GM19324 (cell line): Measurements from ENCODE around the gene GSTO1.
"Not testable (repeated sequence)": the region's sequence is repeated elsewhere in the genome, so short reads cannot be mapped to it uniquely, and the experiment has no call there.

Experiments used
- ATAC-seq: cut with Tn5 transposase; IDR thresholded peaks from one replicate; pipeline ENCODE4 v1.9.1; 2021; ENCODE audit warnings: mild to moderate bottlenecking, moderate library complexity; ENCODE audit not compliant: unreplicated experiment, low FRiP score

Gene GSTO1

DNA sequence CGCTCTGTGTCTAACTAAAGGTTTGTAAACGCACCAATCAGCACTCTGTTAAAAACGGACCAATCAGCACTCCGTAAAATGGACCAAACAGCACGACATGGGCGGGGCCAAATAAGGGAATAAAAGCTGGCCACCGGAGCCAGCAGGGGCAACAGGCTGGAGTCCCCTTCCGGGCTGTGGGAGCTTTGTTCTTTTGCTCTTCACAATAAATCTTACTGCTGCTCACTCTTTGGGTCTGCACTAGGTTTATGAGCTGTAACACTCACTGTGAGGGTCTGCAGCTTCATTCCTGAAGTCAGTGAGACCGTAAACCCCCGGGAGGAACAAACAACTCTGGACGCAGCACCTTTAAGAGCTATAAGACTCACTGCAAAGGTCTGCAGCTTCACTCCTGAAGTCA is 5.8 kb upstream of the GSTO1 start:
- not testable (repeated sequence) for ATAC-seq

DNA sequence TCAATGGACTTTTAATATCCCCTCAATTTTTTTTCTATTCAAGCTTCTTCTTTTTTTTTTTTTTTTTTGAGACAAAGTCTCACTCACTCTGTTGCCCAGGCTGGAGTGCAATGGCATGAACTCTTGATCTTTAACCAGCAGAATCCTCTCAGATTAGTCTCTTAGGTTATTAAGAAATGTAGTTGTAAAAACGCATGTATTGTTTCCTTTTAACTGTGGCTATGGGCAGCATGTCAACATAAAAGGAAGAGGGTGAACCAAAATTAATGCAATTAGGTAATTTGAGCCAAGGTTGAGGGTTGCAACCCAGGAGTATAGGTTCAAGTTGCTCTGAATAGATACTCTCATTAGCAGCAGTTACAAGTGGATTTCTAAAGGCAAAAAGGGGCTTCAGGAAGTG is 4.3 kb upstream of the GSTO1 start:
- ATAC-seq: no peak

DNA sequence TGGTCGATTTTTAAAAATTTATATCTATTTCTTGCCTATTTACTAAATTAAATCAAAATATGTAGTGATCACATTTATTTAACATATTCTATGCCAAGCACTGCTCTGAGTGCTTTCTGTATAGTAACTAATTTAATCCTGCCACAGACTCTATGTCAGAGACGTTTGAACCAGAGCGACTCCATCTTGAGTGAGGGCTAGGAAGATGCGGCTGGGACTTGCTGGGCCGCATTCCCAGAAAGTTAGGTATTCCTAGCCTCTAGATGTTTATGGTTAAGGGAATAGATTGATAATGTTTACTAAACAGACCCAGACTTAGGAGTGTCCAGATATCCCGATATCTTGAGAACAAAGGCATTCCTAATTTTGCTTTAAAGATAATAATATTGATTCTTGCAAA is 3.2 kb upstream of the GSTO1 start:
- no peak for ATAC-seq

- ATAC-seq: no peak
Observed at GRCh38 chr10:104252368-104252767, 2.3 kb upstream of the GSTO1 start.

GRCh38 chr10:104253106-104253505 is 1.6 kb upstream of the GSTO1 start:
- ATAC-seq: no peak

GRCh38 chr10:104253606-104254410 is 884 bp upstream of the GSTO1 start:
- ATAC-seq: no peak

DNA sequence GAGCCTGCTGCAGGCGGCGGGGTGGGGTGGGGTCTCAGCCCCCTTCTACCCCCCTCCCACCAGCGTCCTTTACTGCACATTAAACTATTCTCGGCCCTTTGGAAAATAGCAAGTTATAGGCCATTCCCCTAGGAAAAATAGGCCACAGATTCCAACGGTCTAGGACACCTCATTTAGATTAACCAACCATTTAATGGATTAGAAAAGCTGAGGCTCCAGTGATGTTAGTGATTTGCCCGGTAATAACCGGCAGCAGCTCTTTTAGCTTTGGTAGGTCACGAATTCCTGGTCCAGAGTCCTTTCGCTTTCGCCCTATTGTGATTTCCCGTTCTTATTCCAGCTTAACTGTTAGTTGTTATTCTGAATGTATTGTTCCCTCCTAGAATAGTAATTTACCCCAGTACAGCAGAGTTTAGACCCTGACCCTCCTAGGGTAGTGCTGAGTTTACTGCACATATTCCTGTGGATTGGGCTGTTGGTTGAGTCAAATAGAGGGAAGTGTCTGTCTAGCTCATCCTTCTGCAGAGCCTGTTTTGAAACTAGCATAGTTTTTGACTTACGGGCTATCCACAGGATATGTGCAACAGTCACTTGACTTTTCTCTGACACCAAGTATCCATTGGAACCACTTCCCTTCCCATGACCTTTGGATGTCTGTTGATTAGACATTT is 754 bp downstream of the GSTO1 start:
- no peak for ATAC-seq

DNA sequence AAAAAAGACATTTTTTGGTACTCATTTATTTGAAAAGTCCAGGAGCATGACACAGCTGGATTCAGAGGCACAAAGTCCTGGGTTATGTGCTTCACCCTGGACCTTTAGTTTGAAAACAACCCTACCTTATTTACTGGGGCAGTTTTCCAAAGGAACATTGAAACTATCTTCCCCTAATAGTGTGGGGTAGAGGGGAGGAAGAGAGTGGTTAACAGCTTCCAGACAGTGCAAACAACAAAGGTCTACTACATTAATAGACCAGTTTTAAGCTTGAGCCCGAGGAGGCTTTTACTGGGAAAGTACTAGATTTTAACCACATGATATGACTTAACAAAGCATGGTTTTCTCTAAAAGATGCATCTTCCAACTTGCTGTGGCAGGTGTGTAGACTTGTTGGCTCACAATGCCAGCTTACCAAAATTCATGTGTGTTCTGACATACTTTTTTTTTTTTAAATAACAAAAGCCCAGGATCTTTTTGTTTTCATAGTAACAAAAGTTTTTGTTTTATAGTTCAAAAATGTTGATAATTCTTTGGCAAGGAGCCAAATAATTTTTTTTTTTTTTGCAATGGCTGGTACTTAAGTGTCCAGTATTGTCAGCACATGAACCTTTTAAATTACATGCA is 1.8 kb downstream of the GSTO1 start:
- ATAC-seq: no peak

- no peak for ATAC-seq
Observed at GRCh38 chr10:104257235-104257634, 2.5 kb downstream of the GSTO1 start.

- ATAC-seq: no peak
Observed at GRCh38 chr10:104258209-104258608, 3.5 kb downstream of the GSTO1 start.

- ATAC-seq: no peak
Observed at GRCh38 chr10:104259456-104259855, 4.8 kb downstream of the GSTO1 start.

DNA sequence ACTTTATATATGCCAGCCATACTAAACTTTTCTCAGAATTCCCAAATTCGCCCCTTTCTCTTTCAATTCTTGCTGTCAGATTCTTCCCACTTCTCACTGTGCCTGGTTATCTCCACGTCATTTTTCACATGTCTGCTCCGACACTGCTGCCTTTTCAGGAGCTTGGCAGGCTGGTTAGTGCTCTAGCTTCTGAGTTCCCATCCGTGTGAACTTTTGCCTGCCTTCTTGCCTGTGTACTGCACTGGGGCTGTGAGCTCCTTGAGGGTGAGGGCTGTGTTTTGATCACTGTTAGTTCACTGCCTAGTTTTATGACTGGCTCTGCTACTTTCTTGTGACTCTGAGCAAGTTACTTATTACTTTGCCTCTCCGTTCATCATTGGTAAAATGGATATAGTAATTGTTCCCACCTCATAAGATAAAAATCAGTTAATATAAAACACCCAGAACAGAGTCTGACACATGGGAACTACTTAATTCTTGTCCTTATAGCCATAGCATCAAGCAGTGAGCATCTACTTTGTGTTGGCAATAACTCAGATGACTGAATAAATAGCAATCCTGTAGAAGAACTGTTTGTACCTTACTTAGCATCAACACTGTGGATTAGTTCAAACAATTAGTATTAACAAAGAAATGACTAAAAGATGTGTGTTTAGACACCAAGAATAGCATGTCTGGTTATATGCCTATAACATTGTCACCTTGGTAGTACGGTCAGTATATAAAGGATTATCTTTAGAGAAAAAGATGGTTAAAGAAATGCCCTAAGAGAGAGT is 5.5 kb downstream of the GSTO1 start:
- ATAC-seq: no peak

DNA sequence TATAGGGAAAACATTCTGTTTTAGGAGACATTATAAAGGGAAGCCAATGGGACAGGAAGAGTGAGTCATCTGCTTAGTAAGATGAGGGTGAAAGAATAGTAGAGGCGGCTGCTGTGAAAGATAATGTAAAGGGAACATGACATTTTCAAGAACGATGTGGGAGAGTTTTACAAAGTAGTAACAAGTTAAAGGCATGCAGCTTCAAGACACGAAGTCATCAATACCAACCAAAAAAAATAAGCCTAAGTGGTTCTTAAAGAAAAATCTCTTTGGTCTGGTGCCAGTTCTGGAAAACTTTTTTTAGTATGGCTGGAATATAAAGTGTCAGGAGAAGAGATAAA is 6.1 kb downstream of the GSTO1 start:
- no peak for ATAC-seq

GRCh38 chr10:104262055-104262454 is 7.4 kb downstream of the GSTO1 start:
- no peak for ATAC-seq

DNA sequence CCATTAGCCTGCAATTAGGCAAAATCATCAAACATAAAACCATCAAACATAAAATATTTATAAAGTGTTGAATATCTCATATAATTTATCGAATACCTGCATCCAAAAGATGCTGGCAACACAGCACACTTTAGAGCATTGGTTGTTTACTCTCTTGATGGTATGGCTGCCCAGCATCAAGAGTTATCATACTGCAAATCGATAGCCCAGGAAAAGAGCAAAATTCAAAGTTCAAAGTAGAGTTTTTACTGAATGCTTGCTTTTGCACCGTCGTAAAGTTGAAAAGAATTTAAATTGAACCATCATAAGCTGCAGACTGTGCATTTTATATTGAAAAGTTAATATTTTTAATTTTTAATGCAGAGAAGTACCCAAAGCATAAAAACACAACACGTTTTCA is 10.1 kb downstream of the GSTO1 start:
- no peak for ATAC-seq

GRCh38 chr10:104267721-104268404 is 13.2 kb downstream of the GSTO1 start:
- ATAC-seq: no peak

DNA sequence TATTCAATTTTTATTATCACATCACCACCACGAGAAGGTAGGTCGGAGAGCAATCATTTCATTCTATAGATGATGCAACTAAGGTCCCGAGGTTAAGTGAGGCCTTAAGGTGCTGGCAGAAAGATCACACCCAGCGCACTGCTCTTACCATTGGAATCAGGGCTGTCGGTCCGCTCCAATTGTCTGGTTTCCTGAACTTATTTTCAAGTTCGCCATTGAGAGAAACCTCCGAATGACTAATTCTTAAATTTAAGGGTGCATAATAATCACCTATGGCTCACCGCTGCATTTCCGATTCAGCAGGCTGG is 13.7 kb downstream of the GSTO1 start:
- peak; percentile 0 for ATAC-seq

DNA sequence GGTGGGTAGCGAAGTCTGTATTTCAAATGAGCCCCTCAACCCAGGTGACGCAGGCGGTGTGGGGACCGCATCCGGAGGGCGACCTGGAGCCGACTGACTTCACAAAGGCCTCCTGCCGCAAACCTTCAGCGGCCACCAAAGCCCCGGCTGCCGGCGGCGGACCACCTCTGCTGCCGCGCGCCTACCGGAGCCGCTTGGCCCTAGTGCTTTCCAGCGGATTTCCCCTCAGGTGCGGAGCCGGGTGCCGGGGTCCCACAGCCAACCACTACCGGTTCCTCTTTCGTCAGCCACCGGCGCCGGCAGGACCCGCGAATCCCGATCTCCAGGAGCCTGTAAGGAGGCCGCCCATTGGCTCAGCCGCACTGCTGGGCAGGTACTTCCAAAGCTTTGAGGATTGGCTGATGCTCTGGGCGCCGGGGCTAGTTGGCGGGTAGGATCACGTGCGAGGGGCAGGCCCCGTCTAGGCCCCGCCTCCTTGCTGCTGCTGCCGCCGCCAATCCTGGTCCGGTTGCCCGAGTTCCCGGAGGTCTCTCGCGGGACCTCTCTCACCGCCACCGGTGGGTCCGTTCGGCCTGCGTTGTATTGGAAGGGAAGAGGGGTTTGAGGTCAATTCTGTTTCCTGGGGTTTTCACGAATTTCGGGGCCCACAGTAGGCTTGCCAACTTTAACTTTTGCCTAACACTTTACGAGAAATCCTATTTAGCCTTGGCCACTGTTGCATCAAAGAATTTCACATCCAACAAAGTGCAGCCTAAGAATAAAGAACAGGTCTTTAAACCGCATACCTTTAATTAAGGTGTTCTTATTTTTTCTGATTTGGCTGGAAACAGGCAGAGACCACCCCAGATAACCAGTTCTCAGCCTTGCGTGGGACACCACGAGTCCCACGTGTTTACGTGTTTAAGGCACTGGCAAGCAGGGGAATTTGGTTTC is 14.3 kb downstream of the GSTO1 start, which contains the start of gene GSTO2:
TSS of gene GSTO2 (plus strand) at position 472 of the 933 bp plus-strand sequence. CDS start 5,732 bp downstream, outside the sequence.
- peak; percentile 99 for ATAC-seq

GRCh38 chr10:104273286-104273685 is 18.6 kb downstream of the GSTO1 start:
- ATAC-seq: no peak
